HG03460 (cell line): ENCODE measurements around the gene IL19.
"Not testable (repeated sequence)": the region's sequence is repeated elsewhere in the genome, so short reads cannot be mapped to it uniquely, and the experiment has no call there.

Source experiments
- ATAC-seq: cut with Tn5 transposase; IDR thresholded peaks from one replicate; pipeline ENCODE4 v1.9.1; 2021; ENCODE audit not compliant: unreplicated experiment

IL19 gene

DNA sequence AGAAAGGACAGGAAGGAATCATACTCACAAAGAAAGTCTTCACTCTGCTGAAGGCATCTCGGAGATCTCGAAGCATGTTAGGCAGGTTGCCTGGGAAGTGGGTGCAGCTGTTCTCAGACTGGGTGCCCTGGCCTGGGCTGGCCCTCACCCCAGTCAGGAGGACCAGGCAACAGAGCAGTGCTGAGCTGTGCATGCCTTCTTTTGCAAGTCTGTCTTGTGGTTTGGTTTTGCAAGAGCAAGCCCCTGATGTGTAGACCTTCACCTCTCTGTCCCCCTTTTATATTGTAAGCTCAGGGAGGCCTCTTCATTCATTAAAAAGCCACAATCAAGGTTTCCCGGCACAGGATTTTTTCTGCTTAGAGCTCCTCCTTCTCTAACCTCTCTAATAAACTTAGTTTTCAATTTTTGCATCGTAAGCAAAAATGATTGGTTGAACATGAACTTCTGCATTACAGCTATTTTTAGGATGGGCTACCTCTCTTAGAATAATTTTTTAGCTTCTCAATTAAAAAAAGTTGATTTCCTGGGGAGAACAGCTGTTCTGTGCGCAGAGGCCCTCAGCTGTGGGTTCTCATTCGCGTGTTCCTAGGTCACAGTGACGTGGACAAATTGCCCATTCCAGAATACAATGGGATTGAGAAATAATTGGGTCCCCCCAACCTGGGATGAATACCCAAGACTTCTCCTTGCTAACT lies 1.8 kb downstream of the IL19 start, which contains the start of gene IL10:
Gene IL10 (minus strand): TSS at position 252 of the 695 bp plus-strand sequence. CDS start 59 bp downstream, at position 193.
- ATAC-seq, result no peak

- ATAC-seq, result no peak
Observed at GRCh38 chr1:206774093-206774492, 3.5 kb downstream of the IL19 start.

DNA sequence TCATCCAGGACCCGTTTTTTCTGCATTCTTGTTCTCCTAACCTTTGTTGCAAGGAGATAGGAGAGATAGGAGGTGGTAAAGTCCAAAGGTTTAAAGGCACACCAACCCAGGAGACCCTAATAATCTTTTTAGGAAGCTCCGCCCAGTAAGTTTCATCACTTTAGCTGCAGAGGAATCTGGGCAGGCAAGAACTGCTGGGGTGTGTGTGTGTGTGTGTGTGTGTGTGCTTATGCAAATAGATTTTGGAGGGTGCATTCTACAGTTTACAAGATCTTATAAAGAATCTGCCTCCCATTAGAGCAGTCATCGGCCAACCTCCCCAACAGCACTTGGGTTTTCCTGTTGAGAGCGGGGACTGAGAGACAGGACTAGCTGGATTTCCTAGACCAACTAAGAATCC lies 5.7 kb downstream of the IL19 start:
- ATAC-seq, result no peak

DNA sequence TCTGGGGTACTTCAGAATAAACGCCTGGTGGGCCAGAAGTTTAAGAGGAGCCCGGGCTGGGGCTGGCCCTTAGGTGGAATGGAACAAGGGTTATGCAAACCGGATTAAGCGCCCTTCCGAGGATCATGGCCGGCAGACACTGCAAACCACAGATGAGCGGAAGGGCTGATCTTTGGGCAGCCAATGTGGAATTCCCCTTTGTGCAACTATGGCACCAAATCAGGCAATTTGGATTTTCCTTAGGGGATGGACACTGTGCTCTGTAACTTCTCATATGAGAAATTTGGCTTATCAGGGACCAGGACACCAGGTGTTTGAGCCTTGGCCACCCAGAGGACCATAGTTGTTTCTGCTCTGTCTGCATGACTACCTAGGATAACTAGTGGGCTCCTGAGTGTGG lies 7.5 kb downstream of the IL19 start:
- no peak for ATAC-seq

GRCh38 chr1:206778911-206779310 lies 8.3 kb downstream of the IL19 start:
- not testable (repeated sequence) for ATAC-seq

GRCh38 chr1:206779638-206780037 lies 9.1 kb downstream of the IL19 start:
- no peak for ATAC-seq

- peak; percentile 78 for ATAC-seq
Observed at GRCh38 chr1:206782448-206782847, 11.9 kb downstream of the IL19 start.

DNA sequence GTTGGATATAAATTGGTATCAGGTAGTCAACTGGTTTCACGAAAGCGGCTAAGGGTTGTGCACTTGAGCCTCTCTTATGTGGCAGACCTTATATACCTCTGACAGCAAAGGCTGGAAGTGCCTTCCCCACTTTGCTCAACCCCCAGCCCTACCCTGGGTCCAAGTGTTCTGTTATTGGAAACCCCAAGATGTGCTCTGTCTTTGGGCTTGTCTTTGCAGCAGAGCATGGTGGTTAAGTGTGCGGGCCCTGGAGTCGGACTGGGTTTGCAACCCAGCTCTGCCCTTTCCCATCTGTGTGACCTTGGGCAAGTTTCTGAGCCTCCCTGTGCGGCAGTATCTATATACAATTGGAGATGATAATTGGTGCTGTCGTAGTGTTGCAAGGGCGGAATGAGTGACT lies 12.9 kb downstream of the IL19 start:
- ATAC-seq, result no peak

GRCh38 chr1:206784471-206784903 lies 13.9 kb downstream of the IL19 start:
- peak; percentile 49 for ATAC-seq

- ATAC-seq, result no peak
Observed at GRCh38 chr1:206785182-206785765, 14.7 kb downstream of the IL19 start.

DNA sequence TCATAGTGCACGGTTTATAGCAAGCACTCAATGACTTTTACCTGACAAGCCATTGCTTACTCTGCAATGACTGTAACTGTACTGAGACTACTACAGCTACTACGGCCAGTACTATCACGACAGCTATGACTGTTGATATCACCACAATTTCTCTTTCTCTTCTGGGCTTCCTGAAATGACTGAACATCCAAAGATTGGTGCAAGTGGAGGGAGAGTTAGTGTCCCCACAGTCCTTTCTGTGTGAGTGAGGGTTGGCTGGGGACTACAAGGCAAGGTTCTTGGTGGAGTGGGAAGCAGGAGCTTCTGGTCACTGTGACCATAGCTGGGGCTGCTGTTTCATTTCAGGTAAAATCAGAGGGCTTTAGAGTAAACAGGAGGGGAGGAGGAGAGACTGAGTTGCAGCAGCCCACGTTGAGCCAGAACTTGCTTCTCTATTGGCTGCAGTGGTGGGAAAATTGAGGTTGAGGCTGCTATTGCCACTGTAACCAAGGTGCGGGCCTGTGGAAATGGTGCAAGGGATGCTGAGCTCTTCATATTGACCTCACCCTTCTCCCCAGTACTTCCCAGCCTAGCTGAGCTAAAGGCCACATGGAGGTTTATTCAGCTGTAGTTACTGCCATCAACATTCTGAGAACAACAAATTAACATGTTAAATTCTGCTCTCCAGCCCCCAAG lies 15.8 kb downstream of the IL19 start:
- ATAC-seq, result no peak

GRCh38 chr1:206787891-206788290 lies 17.3 kb downstream of the IL19 start:
- no peak for ATAC-seq

- no peak for ATAC-seq
Observed at GRCh38 chr1:206788487-206789050, 18.0 kb downstream of the IL19 start.

- no peak for ATAC-seq
Observed at GRCh38 chr1:206790502-206791250, 20.1 kb downstream of the IL19 start.

GRCh38 chr1:206792939-206793607 lies 22.5 kb downstream of the IL19 start:
- ATAC-seq, result peak; percentile 44

GRCh38 chr1:206793620-206794019 lies 23.0 kb downstream of the IL19 start:
- no peak for ATAC-seq

GRCh38 chr1:206794294-206794908 lies 23.8 kb downstream of the IL19 start:
- no peak for ATAC-seq

- ATAC-seq, result no peak
Observed at GRCh38 chr1:206796116-206796515, 25.5 kb downstream of the IL19 start.

DNA sequence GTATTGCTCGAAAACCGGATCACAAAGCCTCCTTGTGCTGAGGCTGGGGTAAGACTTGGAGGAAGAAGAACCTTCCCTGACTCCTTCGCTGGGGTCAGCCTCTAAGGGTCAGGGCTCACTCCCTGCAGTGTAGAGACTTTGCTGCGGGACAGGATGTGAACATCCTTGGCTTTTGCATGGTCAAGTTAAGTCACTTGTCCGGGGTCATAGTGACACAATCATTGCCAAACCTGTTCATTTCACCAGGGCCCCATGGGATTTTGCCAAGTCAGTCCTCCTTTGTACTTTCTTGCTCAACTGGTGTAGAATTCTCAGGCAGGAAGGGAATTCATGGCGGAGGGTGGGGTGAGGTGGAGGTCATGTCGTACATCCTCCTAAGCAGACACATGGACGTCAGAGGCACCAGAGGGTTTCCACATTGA lies 26.4 kb downstream of the IL19 start:
- ATAC-seq, result no peak
